Smooth muscle cell (in vitro differentiated cells): ENCODE results near the gene PPT2. TPM values are rescaled to one million over a fixed set of nuclear protein-coding genes. Genes with fewer than 3 reads are reported as not detected.
A peak's percentile ranks its signal among the peaks of the same experiment; 100 is the strongest.

Experiments used
- DNase-seq: peaks from one replicate; lab custom pipeline; 2025; ENCODE audit not compliant: unreplicated experiment; lab: John Stamatoyannopoulos, UW
- H2AFZ ChIP-seq: fragments of 200-600 bp; sonication (generic); 2 replicates; pipeline ENCODE4 v1.6.0; 2016; ENCODE audit warnings: antibody characterized with exemption, low read depth, mild to moderate bottlenecking
- H3F3A ChIP-seq: fragments of 200-600 bp; sonication (generic); 2 replicates; pipeline ENCODE4 v1.6.0; 2017; ENCODE audit warnings: antibody characterized with exemption, low read depth
- H3K27ac ChIP-seq: fragments of 200-600 bp; sonication (generic); 2 replicates; pipeline ENCODE4 v1.5.1; 2016; ENCODE audit warnings: low read depth, mild to moderate bottlenecking
- H3K27me3 ChIP-seq: fragments of 200-600 bp; sonication (generic); 2 replicates; pipeline ENCODE4 v1.6.1; 2016; ENCODE audit warnings: low read depth, mild to moderate bottlenecking
- H3K36me3 ChIP-seq: fragments of 200-600 bp; sonication (generic); 2 replicates; pipeline ENCODE4 v1.5.1; 2016; ENCODE audit warnings: low read depth
- H3K4me1 ChIP-seq: fragments of 200-600 bp; sonication (generic); 2 replicates; pipeline ENCODE4 v1.5.1; 2016; ENCODE audit warnings: low read depth
- H3K4me2 ChIP-seq: fragments of 200-600 bp; sonication (generic); 2 replicates; pipeline ENCODE4 v1.6.0; 2016; ENCODE audit warnings: mild to moderate bottlenecking
- H3K4me3 ChIP-seq: fragments of 200-600 bp; sonication (generic); 2 replicates; pipeline ENCODE4 v1.5.1; 2016; ENCODE audit warnings: mild to moderate bottlenecking
- H3K79me2 ChIP-seq: fragments of 200-600 bp; sonication (generic); 2 replicates; pipeline ENCODE4 v1.6.0; 2016; ENCODE audit warnings: low read depth, mild to moderate bottlenecking
- H3K9ac ChIP-seq: fragments of 200-600 bp; sonication (generic); 2 replicates; pipeline ENCODE4 v1.6.0; 2016; ENCODE audit warnings: low read depth
- H3K9me3 ChIP-seq: fragments of 200-600 bp; sonication (generic); replicated peaks from 2 replicates; pipeline ENCODE4 v1.5.1; 2016; ENCODE audit warnings: low read depth
- H4K20me1 ChIP-seq: fragments of 200-600 bp; sonication (generic); 2 replicates; pipeline ENCODE4 v1.6.0; 2016; ENCODE audit warnings: low read depth
- WGBS: methylation state at CpG from one replicate; pipeline ENCODE4 v1.1.7; 2016; ENCODE audit warnings: low lambda C conversion rate; 5-methylcytosine and 5-hydroxymethylcytosine counted together
- polyA plus RNA-seq: library from polyadenylated mRNA; unstranded; fragments of >200 nt; fragmentation: Nextera tagmentation; extraction: Ambion mirVana; gene quantifications from 2 replicates; pipeline ENCODE4 v1.2.1, GENCODE V29; 2016
- total RNA-seq: library from RNA; depleted of rRNA; stranded (reverse); fragments of >200 nt; gene quantifications from 2 replicates; pipeline ENCODE4 v1.2.3, GENCODE V29; 2014
- TF ChIP-seq, protein P1 (sequence below): fragments of 200-600 bp; sonication (generic); IDR thresholded peaks from 2 replicates; pipeline ENCODE4 v1.5.1; 2017; ENCODE audit warnings: borderline replicate concordance, mild to moderate bottlenecking, antibody characterized with exemption; ENCODE audit not compliant: insufficient read depth, poor library complexity, severe bottlenecking

The PPT2 gene
- total and polyA plus RNA-seq, 2 experiments from 2014 or later = 15.7 to 17.5 TPM

- no peak overlapping the region for H3K9ac ChIP-seq
- no peak overlapping the region for H3K4me2 ChIP-seq
- no peaks in the 10 kb centered on the region for H3K27me3 ChIP-seq
- H3K4me1 ChIP-seq = no peaks in the 10 kb centered on the region
- TF ChIP-seq, protein P1, sequence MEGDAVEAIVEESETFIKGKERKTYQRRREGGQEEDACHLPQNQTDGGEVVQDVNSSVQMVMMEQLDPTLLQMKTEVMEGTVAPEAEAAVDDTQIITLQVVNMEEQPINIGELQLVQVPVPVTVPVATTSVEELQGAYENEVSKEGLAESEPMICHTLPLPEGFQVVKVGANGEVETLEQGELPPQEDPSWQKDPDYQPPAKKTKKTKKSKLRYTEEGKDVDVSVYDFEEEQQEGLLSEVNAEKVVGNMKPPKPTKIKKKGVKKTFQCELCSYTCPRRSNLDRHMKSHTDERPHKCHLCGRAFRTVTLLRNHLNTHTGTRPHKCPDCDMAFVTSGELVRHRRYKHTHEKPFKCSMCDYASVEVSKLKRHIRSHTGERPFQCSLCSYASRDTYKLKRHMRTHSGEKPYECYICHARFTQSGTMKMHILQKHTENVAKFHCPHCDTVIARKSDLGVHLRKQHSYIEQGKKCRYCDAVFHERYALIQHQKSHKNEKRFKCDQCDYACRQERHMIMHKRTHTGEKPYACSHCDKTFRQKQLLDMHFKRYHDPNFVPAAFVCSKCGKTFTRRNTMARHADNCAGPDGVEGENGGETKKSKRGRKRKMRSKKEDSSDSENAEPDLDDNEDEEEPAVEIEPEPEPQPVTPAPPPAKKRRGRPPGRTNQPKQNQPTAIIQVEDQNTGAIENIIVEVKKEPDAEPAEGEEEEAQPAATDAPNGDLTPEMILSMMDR = no peak
- no peaks in the 10 kb centered on the region for H4K20me1 ChIP-seq
- H3K27ac ChIP-seq = no peak overlapping the region
- no peaks in the 10 kb centered on the region for H3F3A ChIP-seq
- DNase-seq = no peak
- WGBS = 96% methylated on average over 12 of the region's 12 CpGs
- H3K9me3 ChIP-seq = no peaks in the 10 kb centered on the region
- H3K36me3 ChIP-seq = peaks cover 3% of the 10 kb centered on the region
- no peaks in the 10 kb centered on the region for H3K79me2 ChIP-seq
- no peak overlapping the region for H2AFZ ChIP-seq
- H3K4me3 ChIP-seq = no peak overlapping the region
Observed at GRCh38 chr6:32120573-32121059, 33.3 kb upstream of the PPT2 start.

- TF ChIP-seq, protein P1 = no peak
- H4K20me1 ChIP-seq = no peaks in the 10 kb centered on the region
- H3K9me3 ChIP-seq = no peaks in the 10 kb centered on the region
- no peak overlapping the region for H3K9ac ChIP-seq
- H3F3A ChIP-seq = no peaks in the 10 kb centered on the region
- DNase-seq = no peak
- H3K27ac ChIP-seq = no peak overlapping the region
- H3K27me3 ChIP-seq = no peaks in the 10 kb centered on the region
- H3K4me1 ChIP-seq = peaks cover 12% of the 10 kb centered on the region
- no peak overlapping the region for H3K4me3 ChIP-seq
- WGBS = 97% methylated on average over 4 of the region's 4 CpGs
- peaks cover 15% of the 10 kb centered on the region for H3K79me2 ChIP-seq
- no peak overlapping the region for H3K4me2 ChIP-seq
- no peak overlapping the region for H2AFZ ChIP-seq
- H3K36me3 ChIP-seq = peaks cover 3% of the 10 kb centered on the region
Observed at GRCh38 chr6:32123681-32124080, 30.3 kb upstream of the PPT2 start.

GRCh38 chr6:32126880-32127279, 27.1 kb upstream of the PPT2 start:
- Histone ChIP-seq H3K4me1 (peaks cover 21% of the 10 kb centered on the region), H2AFZ (no peak overlapping the region)

GRCh38 chr6:32127409-32127716, 26.6 kb upstream of the PPT2 start:
- H3K4me2 ChIP-seq = peak overlapping the region; percentile 97
- peak overlapping the region; percentile 95 for H3K27ac ChIP-seq
- peak overlapping the region; percentile 99 for H2AFZ ChIP-seq
- peak overlapping the region; percentile 99 for H3K4me3 ChIP-seq
- no peak for DNase-seq
- H3F3A ChIP-seq = peaks cover 4% of the 10 kb centered on the region
- peaks cover 3% of the 10 kb centered on the region for H3K36me3 ChIP-seq
- H4K20me1 ChIP-seq = no peaks in the 10 kb centered on the region
- no peaks in the 10 kb centered on the region for H3K9me3 ChIP-seq
- H3K79me2 ChIP-seq = peaks cover 25% of the 10 kb centered on the region
- peak overlapping the region; percentile 98 for H3K9ac ChIP-seq
- no peaks in the 10 kb centered on the region for H3K27me3 ChIP-seq
- H3K4me1 ChIP-seq = peaks cover 21% of the 10 kb centered on the region
- WGBS = 23% methylated on average over 9 of the region's 9 CpGs
- TF ChIP-seq, protein P1 = no peak

More at GRCh38 chr6:32126880-32127279, 27.1 kb upstream of the PPT2 start:
- peak overlapping the region; percentile 97 for H3K4me2 ChIP-seq
- 75% methylated on average over 8 of the region's 8 CpGs for WGBS
- peaks cover 25% of the 10 kb centered on the region for H3K79me2 ChIP-seq
- H3F3A ChIP-seq = peaks cover 4% of the 10 kb centered on the region
- H3K36me3 ChIP-seq = peaks cover 3% of the 10 kb centered on the region
- H3K27ac ChIP-seq = peak overlapping the region; percentile 95
- peak overlapping the region; percentile 99 for H3K4me3 ChIP-seq
- no peaks in the 10 kb centered on the region for H3K27me3 ChIP-seq
- H4K20me1 ChIP-seq = no peaks in the 10 kb centered on the region
- no peaks in the 10 kb centered on the region for H3K9me3 ChIP-seq
- H3K9ac ChIP-seq = peak overlapping the region; percentile 98
- TF ChIP-seq, protein P1 = no peak
- DNase-seq = no peak
